Measurements from ENCODE around the gene ATP13A3. TPM values are rescaled to one million over a fixed set of nuclear protein-coding genes. Genes with fewer than 3 reads are reported as not detected.

Gene ATP13A3
- total and polyA plus RNA-seq, 11 donors, result 26.6 to 237 (median 105) TPM

- Histone ChIP-seq H3K27ac (no peak overlapping the region), H3K4me1 (peaks cover 3 to 22% (median 11%) of the 10 kb centered on the region in 12 donors), H3K36me3 (peaks cover 0 to under 1% (median 0%) of the 10 kb centered on the region in 9 donors), H3K27me3 (peaks cover 6 to 40% (median 17%) of the 10 kb centered on the region in 9 donors), H3K9me3 (no peaks in the 10 kb centered on the region), H3K4me3 (peak overlapping the region in 9 of 12 donors; percentile 19 to 48 (median 35))
- peak in 2 of 4 donors; percentile 27 to 41 for ATAC-seq
- no peak for DNase-seq
- 29 to 42% (median 34%) methylated on average over 46 to 73 of the region's 73 CpGs for WGBS, 4 donors
- TF ChIP-seq POLR2A (IDR thresholded peaks at IDR 0.05), result no peak
- no peak for TF ChIP-seq CTCF (IDR thresholded peaks at IDR 0.05)
- intact Hi-C loops (cut with DNase I), result loop anchor here in 1 of 10 donors (5.0 kb wide), 1 partner anchor 50 kb away; no protein-coding TSS in a partner anchor
Observed at GRCh38 chr3:194396859-194397756, 89.7 kb downstream of the ATP13A3 start.

- no peak for DNase-seq
- no peak for TF ChIP-seq POLR2A (IDR thresholded peaks at IDR 0.05)
- no peak for TF ChIP-seq CTCF (IDR thresholded peaks at IDR 0.05)
- Histone ChIP-seq H3K27me3 (peaks cover 6 to 40% (median 17%) of the 10 kb centered on the region in 9 donors), H3K9me3 (peaks cover 0 to under 1% (median 0%) of the 10 kb centered on the region in 12 donors), H3K27ac (no peak overlapping the region), H3K36me3 (no peaks in the 10 kb centered on the region), H3K4me1 (peaks cover 3 to 22% (median 11%) of the 10 kb centered on the region in 12 donors), H3K4me3 (peak overlapping the region in 9 of 12 donors; percentile 9 to 48 (median 35))
- intact Hi-C loops (cut with DNase I), result loop anchor here in 1 of 10 donors (5.0 kb wide), 1 partner anchor 49 kb away; no protein-coding TSS in a partner anchor
- ATAC-seq, result no peak
- WGBS, 4 donors, result 45 to 53% (median 50%) methylated on average over 11 to 13 of the region's 13 CpGs
Observed at GRCh38 chr3:194396539-194396858, 90.3 kb downstream of the ATP13A3 start.

GRCh38 chr3:194395778-194396538 lies 90.8 kb downstream of the ATP13A3 start:
- no peak overlapping the region for H3K27ac ChIP-seq
- intact Hi-C loops (cut with DNase I), result loop anchor here in 1 of 10 donors (5.0 kb wide), 1 partner anchor 49 kb away; no protein-coding TSS in a partner anchor
- H3K36me3 ChIP-seq, result no peaks in the 10 kb centered on the region
- H3K9me3 ChIP-seq, result peaks cover 0 to 6% (median 0%) of the 10 kb centered on the region in 12 donors
- peaks cover 3 to 22% (median 11%) of the 10 kb centered on the region in 12 donors for H3K4me1 ChIP-seq
- no peak for TF ChIP-seq POLR2A (IDR thresholded peaks at IDR 0.05)
- TF ChIP-seq CTCF (IDR thresholded peaks at IDR 0.05), result no peak
- peaks cover 6 to 40% (median 17%) of the 10 kb centered on the region in 9 donors for H3K27me3 ChIP-seq
- peak overlapping the region in 7 of 12 donors; percentile 14 to 48 (median 45) for H3K4me3 ChIP-seq
- DNase-seq (peak in 2 of 5 donors; percentile 33 to 43), ATAC-seq (peak; percentile 34 to 75 (median 49))
- 64 to 70% (median 65%) methylated on average over 26 of the region's 26 CpGs for WGBS, 4 donors

All from heart left ventricle (tissue), 16 donors.